Thyroid gland (tissue), 4 donors: Measurements from ENCODE around the gene SLC6A1.

Experiments
- CTCF ChIP-seq, 6 experiments: fragments of 200-600 bp in 3 of 6; fragments of 450-650 bp in 3 of 6; sonication (generic) in 3 of 6; IDR thresholded peaks; one replicate each; pipeline ENCODE4 v1.5.1; 2016 to 2019; ENCODE audit warnings: antibody characterized with exemption in 6 of 6, mild to moderate bottlenecking in 2 of 6, inconsistent platforms in 1 of 6, moderate library complexity in 1 of 6
- POLR2A ChIP-seq, 2 donors: fragments of 450-650 bp; IDR thresholded peaks; one replicate each; pipeline ENCODE4 v1.6.1; 2017; ENCODE audit warnings: antibody characterized with exemption in 2 of 2, mild to moderate bottlenecking in 2 of 2, moderate library complexity in 1 of 2

- TF ChIP-seq CTCF (IDR thresholded peaks at IDR 0.05) (no peak), POLR2A (IDR thresholded peaks at IDR 0.05) (no peak)
Observed at GRCh38 chr3:10944866-10945265, 47.7 kb upstream of the SLC6A1 start.
